ENCODE data around the gene PCK1. TPM values are rescaled to one million over a fixed set of nuclear protein-coding genes. Genes with fewer than 3 reads are reported as not detected.
A peak's percentile ranks its signal among the peaks of the same experiment; 100 is the strongest.

Gene PCK1
- total RNA-seq, 1 experiment from 2014 or later, result not detected

GRCh38 chr20:57582029-57582378 lies 21.1 kb downstream of the PCK1 start:
- Mint-ChIP-seq H3K36me3 (ENCODE audit: insufficient read depth in 1 of 3, low read depth in 3 of 3) (no peaks in the 10 kb centered on the region), H3K27me3 (ENCODE audit: low read depth) (peaks cover 15% of the 10 kb centered on the region), H3K9me3 (peaks cover 0 to 4% of the 10 kb centered on the region in 2 experiments; a peak in 2 of 5 replicates), H3K4me1 (peaks cover 15 to 37% of the 10 kb centered on the region in 2 experiments), H3K27ac (peak overlapping the region in 1 of 3 experiments; percentile 37; a peak in 1 of 7 replicates), H3K4me3 (no peak overlapping the region)
- Histone ChIP-seq H2BK12ac (ENCODE audit: insufficient read length, low read depth, low read length) (no peak overlapping the region), H2AK5ac (ENCODE audit: insufficient read length, low read length) (no peak overlapping the region), H4K8ac (replicated peaks; ENCODE audit: insufficient read length, low read depth, low read length) (no peak overlapping the region), H3K9me3 (ENCODE audit: control insufficient read depth, low read depth, low read length) (no peaks in the 10 kb centered on the region), H3K4me2 (ENCODE audit: insufficient read depth, insufficient read length, low read length) (no peak overlapping the region), H3K14ac (ENCODE audit: insufficient read depth, low read length) (no peak overlapping the region), H3K79me1 (ENCODE audit: insufficient read depth, low read depth, low read length, poor library complexity, severe bottlenecking) (no peaks in the 10 kb centered on the region), H3K79me2 (ENCODE audit: insufficient read depth, low read length) (no peaks in the 10 kb centered on the region), H2BK20ac (ENCODE audit: low read depth, low read length, poor library complexity, severe bottlenecking) (no peak overlapping the region), H4K20me1 (ENCODE audit: control insufficient read depth, insufficient read depth, insufficient read length) (no peaks in the 10 kb centered on the region), H4K91ac (ENCODE audit: insufficient read length, low read depth, low read length) (no peak overlapping the region), H2BK120ac (ENCODE audit: low read depth, low read length, poor library complexity, severe bottlenecking) (no peak overlapping the region), H3K9ac (ENCODE audit: extremely low read depth, insufficient read length, low read length) (no peak overlapping the region), H3K27ac (ENCODE audit: insufficient read length, low read depth, low read length) (no peak overlapping the region), H3K23me2 (ENCODE audit: insufficient read length, low read depth, low read length, poor library complexity, severe bottlenecking) (no peaks in the 10 kb centered on the region), H3K27me3 (ENCODE audit: insufficient read depth, low read length) (no peaks in the 10 kb centered on the region), H2BK15ac (ENCODE audit: low read depth, low read length) (no peak overlapping the region), H4K5ac (ENCODE audit: insufficient read length, low read depth, low read length) (no peak overlapping the region), H3K4me1 (ENCODE audit: insufficient read depth, low read length) (no peaks in the 10 kb centered on the region), H3K18ac (ENCODE audit: insufficient read length, low read depth, low read length) (no peak overlapping the region), H3T11ph (ENCODE audit: low read length) (no peak overlapping the region), H2BK5ac (ENCODE audit: insufficient read length, low read length) (no peak overlapping the region), H2AFZ (ENCODE audit: low read length) (no peak overlapping the region), H3K23ac (ENCODE audit: insufficient read length, low read depth, low read length) (no peak overlapping the region), H3K4ac (ENCODE audit: low read depth, low read length) (no peak overlapping the region), H3K56ac (ENCODE audit: insufficient read length, low read depth, low read length) (no peak overlapping the region)
- DNase-seq, result no peak
- TF ChIP-seq CTCF (conservative IDR thresholded peaks at IDR 0.05), result no peak
- no CpG with 5 or more reads among the region's 5 CpGs for WGBS (ENCODE audit: extremely low coverage, insufficient read length, low lambda C conversion rate)

Measured in H9 (cell line).